SK-N-MC (cell line): ENCODE data around the gene RFLNA.

ENCODE experiments used
- DNase-seq: peaks from one replicate; pipeline ENCODE4 v3.0.0-alpha.2; 2011; ENCODE audit warnings: low read depth, low spot score
- H3K27ac ChIP-seq: fragments of 200-600 bp; sonication (generic); 2 replicates; pipeline ENCODE4 v1.5.1; 2016; ENCODE audit warnings: mixed run types
- H3K36me3 ChIP-seq: fragments of 200-600 bp; sonication (generic); 2 replicates; pipeline ENCODE4 v1.6.1; 2017; ENCODE audit warnings: antibody characterized with exemption, low read length, mixed read lengths; ENCODE audit not compliant: insufficient read depth
- H3K4me3 ChIP-seq: fragments of 200-600 bp; sonication (generic); 2 replicates; pipeline ENCODE4 v1.5.1; 2016
- H3K9ac ChIP-seq: fragments of 200-600 bp; sonication (generic); 2 replicates; pipeline ENCODE4 v1.8.0; 2017; ENCODE audit warnings: mixed run types, mixed read lengths; ENCODE audit not compliant: insufficient read length
- H3K9me3 ChIP-seq: fragments of 200-600 bp; sonication (generic); 2 replicates; pipeline ENCODE4 v1.6.1; 2017; ENCODE audit warnings: low read depth, mild to moderate bottlenecking, antibody characterized with exemption, low read length, moderate library complexity, mixed read lengths
- EZH2 ChIP-seq: fragments of 200-600 bp; sonication (generic); IDR thresholded peaks from one replicate; pipeline ENCODE4 v1.6.1; 2017; ENCODE audit warnings: antibody characterized with exemption
- FOXP2 ChIP-seq: optimal IDR thresholded peaks from 2 replicates; pipeline ENCODE3; 2011; ENCODE audit warnings: mild to moderate bottlenecking, moderate library complexity; ENCODE audit not compliant: insufficient read depth; ENCODE audit errors: extremely low read length, control extremely low read depth
- POLR2AphosphoS5 ChIP-seq: IDR thresholded peaks from 2 replicates; pipeline ENCODE4 v1.6.1; 2012; ENCODE audit warnings: mild to moderate bottlenecking, low read depth, low read length, borderline replicate concordance

Gene RFLNA

GRCh38 chr12:124279315-124279714 lies 15.6 kb upstream of the RFLNA start:
- no peak for DNase-seq
- Histone ChIP-seq H3K4me3 (no peak overlapping the region), H3K9me3 (no peaks in the 10 kb centered on the region), H3K36me3 (no peaks in the 10 kb centered on the region), H3K27ac (no peak overlapping the region), H3K9ac (no peak overlapping the region)
- no peak for TF ChIP-seq POLR2AphosphoS5

- Histone ChIP-seq H3K27ac (no peak overlapping the region), H3K9ac (no peak overlapping the region), H3K4me3 (no peak overlapping the region), H3K9me3 (no peaks in the 10 kb centered on the region), H3K36me3 (no peaks in the 10 kb centered on the region)
- DNase-seq = no peak
- no peak for TF ChIP-seq FOXP2
- no peak for TF ChIP-seq POLR2AphosphoS5
- no peak for TF ChIP-seq EZH2
Measured at GRCh38 chr12:124279846-124280360, 15.0 kb upstream of the RFLNA start.

GRCh38 chr12:124281309-124281708 lies 13.6 kb upstream of the RFLNA start:
- Histone ChIP-seq H3K36me3 (no peaks in the 10 kb centered on the region), H3K27ac (no peak overlapping the region), H3K4me3 (no peak overlapping the region), H3K9ac (no peak overlapping the region), H3K9me3 (no peaks in the 10 kb centered on the region)
- no peak for DNase-seq
- no peak for TF ChIP-seq FOXP2
- TF ChIP-seq POLR2AphosphoS5 = no peak
- no peak for TF ChIP-seq EZH2

- no peak overlapping the region for H3K9ac ChIP-seq
- TF ChIP-seq POLR2AphosphoS5 (no peak), FOXP2 (no peak), EZH2 (no peak)
- H3K36me3 ChIP-seq = no peaks in the 10 kb centered on the region
- DNase-seq = no peak
- H3K4me3 ChIP-seq = no peak overlapping the region
- no peaks in the 10 kb centered on the region for H3K9me3 ChIP-seq
- no peak overlapping the region for H3K27ac ChIP-seq
Measured at GRCh38 chr12:124282287-124282686, 12.6 kb upstream of the RFLNA start.

- DNase-seq = no peak
- Histone ChIP-seq H3K36me3 (no peaks in the 10 kb centered on the region), H3K27ac (no peak overlapping the region), H3K4me3 (no peak overlapping the region), H3K9me3 (no peaks in the 10 kb centered on the region), H3K9ac (no peak overlapping the region)
- TF ChIP-seq FOXP2 (no peak), EZH2 (no peak), POLR2AphosphoS5 (no peak)
Measured at GRCh38 chr12:124283326-124283725, 11.6 kb upstream of the RFLNA start.

- no peak overlapping the region for H3K4me3 ChIP-seq
- TF ChIP-seq POLR2AphosphoS5 (no peak), FOXP2 (no peak), EZH2 (no peak)
- no peaks in the 10 kb centered on the region for H3K36me3 ChIP-seq
- no peak for DNase-seq
- no peak overlapping the region for H3K27ac ChIP-seq
- H3K9ac ChIP-seq = no peak overlapping the region
- H3K9me3 ChIP-seq = no peaks in the 10 kb centered on the region
Measured at GRCh38 chr12:124284368-124284767, 10.5 kb upstream of the RFLNA start.

GRCh38 chr12:124286414-124286813 lies 8.5 kb upstream of the RFLNA start:
- no peak overlapping the region for H3K27ac ChIP-seq
- no peak for DNase-seq
- no peaks in the 10 kb centered on the region for H3K36me3 ChIP-seq
- H3K4me3 ChIP-seq = no peak overlapping the region
- no peaks in the 10 kb centered on the region for H3K9me3 ChIP-seq
- H3K9ac ChIP-seq = no peak overlapping the region
- TF ChIP-seq EZH2 (no peak), POLR2AphosphoS5 (no peak), FOXP2 (no peak)

- DNase-seq = no peak
- no peaks in the 10 kb centered on the region for H3K36me3 ChIP-seq
- no peak overlapping the region for H3K27ac ChIP-seq
- no peaks in the 10 kb centered on the region for H3K9me3 ChIP-seq
- TF ChIP-seq EZH2 (no peak), POLR2AphosphoS5 (no peak), FOXP2 (no peak)
- H3K9ac ChIP-seq = no peak overlapping the region
- no peak overlapping the region for H3K4me3 ChIP-seq
Measured at GRCh38 chr12:124286971-124287370, 7.9 kb upstream of the RFLNA start.
